Liver (tissue), 3 donors: Measurements from ENCODE around the gene PAK2.

ENCODE experiments used
- CTCF ChIP-seq: fragments of 150-350 bp; IDR thresholded peaks from 2 replicates; pipeline ENCODE4 v1.5.1; 2017; ENCODE audit warnings: improper control_type of control experiment, low read depth, low read length; ENCODE audit not compliant: missing input control
- EGR1 ChIP-seq, 2 donors: IDR thresholded peaks; 2 replicates each; pipeline ENCODE4 v1.6.1; 2016 to 2018; ENCODE audit warnings: antibody characterized with exemption in 2 of 2, low read depth in 2 of 2
- FOXA1 ChIP-seq: IDR thresholded peaks from 2 replicates; pipeline ENCODE4 v1.6.1; 2016; ENCODE audit warnings: antibody characterized with exemption
- RAD21 ChIP-seq, 2 donors: IDR thresholded peaks; 2 replicates each; pipeline ENCODE4 v1.6.1; 2016; ENCODE audit warnings: antibody characterized with exemption in 2 of 2, mild to moderate bottlenecking in 2 of 2
- SP1 ChIP-seq: IDR thresholded peaks from 2 replicates; pipeline ENCODE4 v1.6.1; 2018; ENCODE audit warnings: antibody characterized with exemption, mild to moderate bottlenecking
- TAF1 ChIP-seq: conservative IDR thresholded peaks from 2 replicates; pipeline ENCODE4 v1.6.1; 2016; ENCODE audit warnings: antibody characterized with exemption, mild to moderate bottlenecking
- YY1 ChIP-seq: IDR thresholded peaks from 2 replicates; pipeline ENCODE4 v1.6.1; 2016; ENCODE audit warnings: antibody characterized with exemption, mild to moderate bottlenecking
- TF ChIP-seq, protein P1 (sequence below): IDR thresholded peaks from 2 replicates; pipeline ENCODE4 v1.6.1; 2016; ENCODE audit warnings: antibody characterized with exemption, mild to moderate bottlenecking
- TF ChIP-seq, protein P2 (sequence below): IDR thresholded peaks from 2 replicates; pipeline ENCODE4 v1.6.1; 2016; ENCODE audit warnings: antibody characterized with exemption
- TF ChIP-seq, protein P3 (sequence below): IDR thresholded peaks from 2 replicates; pipeline ENCODE4 v1.6.1; 2016; ENCODE audit warnings: antibody characterized with exemption
- donor health status: healthy.
- donor health status: healthy.

GRCh38 chr3:196735751-196736150 lies 3.9 kb upstream of the PAK2 start:
- TF ChIP-seq EGR1 (IDR thresholded peaks at IDR 0.05; ENCODE audit: low read depth in 2 of 2) (no peak), TAF1 (no peak), CTCF (no peak), YY1 (no peak), SP1 (no peak), FOXA1 (no peak), RAD21 (IDR thresholded peaks at IDR 0.05) (no peak)
- TF ChIP-seq, protein P1, sequence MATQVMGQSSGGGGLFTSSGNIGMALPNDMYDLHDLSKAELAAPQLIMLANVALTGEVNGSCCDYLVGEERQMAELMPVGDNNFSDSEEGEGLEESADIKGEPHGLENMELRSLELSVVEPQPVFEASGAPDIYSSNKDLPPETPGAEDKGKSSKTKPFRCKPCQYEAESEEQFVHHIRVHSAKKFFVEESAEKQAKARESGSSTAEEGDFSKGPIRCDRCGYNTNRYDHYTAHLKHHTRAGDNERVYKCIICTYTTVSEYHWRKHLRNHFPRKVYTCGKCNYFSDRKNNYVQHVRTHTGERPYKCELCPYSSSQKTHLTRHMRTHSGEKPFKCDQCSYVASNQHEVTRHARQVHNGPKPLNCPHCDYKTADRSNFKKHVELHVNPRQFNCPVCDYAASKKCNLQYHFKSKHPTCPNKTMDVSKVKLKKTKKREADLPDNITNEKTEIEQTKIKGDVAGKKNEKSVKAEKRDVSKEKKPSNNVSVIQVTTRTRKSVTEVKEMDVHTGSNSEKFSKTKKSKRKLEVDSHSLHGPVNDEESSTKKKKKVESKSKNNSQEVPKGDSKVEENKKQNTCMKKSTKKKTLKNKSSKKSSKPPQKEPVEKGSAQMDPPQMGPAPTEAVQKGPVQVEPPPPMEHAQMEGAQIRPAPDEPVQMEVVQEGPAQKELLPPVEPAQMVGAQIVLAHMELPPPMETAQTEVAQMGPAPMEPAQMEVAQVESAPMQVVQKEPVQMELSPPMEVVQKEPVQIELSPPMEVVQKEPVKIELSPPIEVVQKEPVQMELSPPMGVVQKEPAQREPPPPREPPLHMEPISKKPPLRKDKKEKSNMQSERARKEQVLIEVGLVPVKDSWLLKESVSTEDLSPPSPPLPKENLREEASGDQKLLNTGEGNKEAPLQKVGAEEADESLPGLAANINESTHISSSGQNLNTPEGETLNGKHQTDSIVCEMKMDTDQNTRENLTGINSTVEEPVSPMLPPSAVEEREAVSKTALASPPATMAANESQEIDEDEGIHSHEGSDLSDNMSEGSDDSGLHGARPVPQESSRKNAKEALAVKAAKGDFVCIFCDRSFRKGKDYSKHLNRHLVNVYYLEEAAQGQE: no peak
- TF ChIP-seq, protein P2, sequence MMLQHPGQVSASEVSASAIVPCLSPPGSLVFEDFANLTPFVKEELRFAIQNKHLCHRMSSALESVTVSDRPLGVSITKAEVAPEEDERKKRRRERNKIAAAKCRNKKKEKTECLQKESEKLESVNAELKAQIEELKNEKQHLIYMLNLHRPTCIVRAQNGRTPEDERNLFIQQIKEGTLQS: no peak
- TF ChIP-seq, protein P3, sequence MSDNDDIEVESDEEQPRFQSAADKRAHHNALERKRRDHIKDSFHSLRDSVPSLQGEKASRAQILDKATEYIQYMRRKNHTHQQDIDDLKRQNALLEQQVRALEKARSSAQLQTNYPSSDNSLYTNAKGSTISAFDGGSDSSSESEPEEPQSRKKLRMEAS: no peak
